Esophagus muscularis mucosa (tissue), 4 donors: Measurements from ENCODE around the gene DDX46. TPM values are rescaled to one million over a fixed set of nuclear protein-coding genes. Genes with fewer than 3 reads are reported as not detected.

Experiments used
- DNase-seq: peaks from one replicate; pipeline ENCODE4 v3.0.0-alpha.2; 2017; ENCODE audit errors: extremely low spot score
- H3K27ac ChIP-seq, 4 donors: fragments of 200-600 bp; sonication (generic); replicated peaks in 1 of 4; 1 replicate in 3 of 4; 2 replicates in 1 of 4; pipeline ENCODE4 v1.5.1; 2016 to 2019; ENCODE audit warnings: mild to moderate bottlenecking in 1 of 4
- H3K27me3 ChIP-seq, 4 donors: fragments of 200-600 bp; sonication (generic); one replicate each; pipeline versions ENCODE4 v1.5.1 to v1.6.0; 2016 to 2019
- H3K36me3 ChIP-seq, 4 donors: fragments of 200-600 bp; sonication (generic); one replicate each; pipeline ENCODE4 v1.5.1; 2016 to 2019
- H3K4me1 ChIP-seq, 4 donors: fragments of 200-600 bp; sonication (generic); one replicate each; pipeline ENCODE4 v1.5.1; 2016 to 2019
- H3K4me3 ChIP-seq, 4 donors: fragments of 200-600 bp; sonication (generic); 1 replicate in 2 of 4; 2 replicates in 2 of 4; pipeline ENCODE4 v1.5.1; 2016 to 2019; ENCODE audit warnings: mild to moderate bottlenecking in 4 of 4, moderate library complexity in 1 of 4
- H3K9me3 ChIP-seq, 4 donors: fragments of 200-600 bp; sonication (generic); 1 replicate in 3 of 4; 2 replicates in 1 of 4; pipeline ENCODE4 v1.5.1; 2016 to 2019
- CTCF ChIP-seq, 3 experiments: fragments of 200-600 bp in 2 of 3; fragments of 450-650 bp in 1 of 3; sonication (generic) in 2 of 3; IDR thresholded peaks; one replicate each; pipeline ENCODE4 v1.5.1; 2017 to 2019; ENCODE audit warnings: antibody characterized with exemption in 3 of 3, mild to moderate bottlenecking in 2 of 3, moderate library complexity in 1 of 3
- EP300 ChIP-seq: sonication (generic); formaldehyde crosslinking; IDR thresholded peaks from one replicate; pipeline ENCODE4 v1.6.1; 2017; ENCODE audit warnings: antibody characterized with exemption
- POLR2A ChIP-seq: fragments of 450-650 bp; IDR thresholded peaks from one replicate; pipeline ENCODE4 v1.6.1; 2017; ENCODE audit warnings: antibody characterized with exemption, moderate library complexity, mild to moderate bottlenecking, low read depth
- POLR2AphosphoS5 ChIP-seq, 2 donors: sonication (generic); formaldehyde crosslinking; IDR thresholded peaks; one replicate each; pipeline ENCODE4 v1.6.1; 2017; ENCODE audit warnings: antibody characterized with exemption in 2 of 2
- WGBS: methylation state at CpG from one replicate; pipeline ENCODE4 v1.1.5; 2018; 5-methylcytosine and 5-hydroxymethylcytosine counted together
- intact Hi-C: fragments of 100-400 bp; cut with DNase I; formaldehyde crosslinking; loops from one replicate; pipeline ENCODE4 v1.15.1; 2023
- total RNA-seq, 4 donors: library from RNA; depleted of rRNA; stranded (reverse); fragments of >200 nt; gene quantifications; one replicate each; pipeline versions ENCODE4 v1.1.0 to v1.2.1, GENCODE V29; 2016

DDX46 gene
- total RNA-seq, 4 donors from 2014 or later, result 29.2 to 33.2 (median 30.5) TPM

- 83% methylated on average over 5 of the region's 5 CpGs for WGBS
- Histone ChIP-seq H3K4me1 (no peaks in the 10 kb centered on the region), H3K27me3 (no peaks in the 10 kb centered on the region), H3K4me3 (no peak overlapping the region), H3K27ac (no peak overlapping the region), H3K9me3 (no peaks in the 10 kb centered on the region), H3K36me3 (peaks cover 47 to 100% (median 86%) of the 10 kb centered on the region in 4 donors)
- DNase-seq, result no peak
- TF ChIP-seq POLR2AphosphoS5 (IDR thresholded peaks at IDR 0.05) (no peak), EP300 (no peak), CTCF (IDR thresholded peaks at IDR 0.05) (no peak), POLR2A (no peak)
- intact Hi-C loops, result loop anchor here (10.0 kb wide), 1 partner anchor 104 kb away; no protein-coding TSS in a partner anchor
Observed at GRCh38 chr5:134798468-134798867, 39.9 kb downstream of the DDX46 start.

- intact Hi-C loops, result no loop called here
- TF ChIP-seq POLR2AphosphoS5 (IDR thresholded peaks at IDR 0.05) (no peak), POLR2A (no peak), CTCF (IDR thresholded peaks at IDR 0.05) (no peak), EP300 (no peak)
- WGBS, result 83% methylated on average over 4 of the region's 4 CpGs
- Histone ChIP-seq H3K27me3 (no peaks in the 10 kb centered on the region), H3K4me3 (no peak overlapping the region), H3K36me3 (peaks cover 23 to 93% (median 64%) of the 10 kb centered on the region in 4 donors), H3K9me3 (no peaks in the 10 kb centered on the region), H3K27ac (no peak overlapping the region), H3K4me1 (no peaks in the 10 kb centered on the region)
- DNase-seq, result no peak
Observed at GRCh38 chr5:134803821-134804220, 45.2 kb downstream of the DDX46 start.

- no peak overlapping the region for H3K4me3 ChIP-seq
- peaks cover 32 to 98% (median 83%) of the 10 kb centered on the region in 4 donors for H3K36me3 ChIP-seq
- DNase-seq, result no peak
- no peaks in the 10 kb centered on the region for H3K9me3 ChIP-seq
- no peak overlapping the region for H3K27ac ChIP-seq
- intact Hi-C loops, result no loop called here
- WGBS, result 95% methylated on average over 2 of the region's 2 CpGs
- TF ChIP-seq CTCF (IDR thresholded peaks at IDR 0.05) (no peak), EP300 (no peak), POLR2A (no peak), POLR2AphosphoS5 (IDR thresholded peaks at IDR 0.05) (no peak)
- H3K27me3 ChIP-seq, result no peaks in the 10 kb centered on the region
- no peaks in the 10 kb centered on the region for H3K4me1 ChIP-seq
Observed at GRCh38 chr5:134813407-134813806, 54.8 kb downstream of the DDX46 start.

GRCh38 chr5:134813827-134814226, 55.2 kb downstream of the DDX46 start:
- Histone ChIP-seq H3K4me3 (no peak overlapping the region), H3K27me3 (no peaks in the 10 kb centered on the region), H3K9me3 (no peaks in the 10 kb centered on the region), H3K36me3 (peaks cover 36 to 98% (median 82%) of the 10 kb centered on the region in 4 donors), H3K27ac (no peak overlapping the region), H3K4me1 (no peaks in the 10 kb centered on the region)
- no peak for DNase-seq
- TF ChIP-seq CTCF (IDR thresholded peaks at IDR 0.05), result no peak
- TF ChIP-seq POLR2AphosphoS5 (IDR thresholded peaks at IDR 0.05), result no peak
- no peak for TF ChIP-seq POLR2A
- no peak for TF ChIP-seq EP300
- intact Hi-C loops, result no loop called here

- intact Hi-C loops, result no loop called here
- Histone ChIP-seq H3K4me3 (no peak overlapping the region), H3K27ac (no peak overlapping the region), H3K36me3 (peaks cover 52 to 99% (median 84%) of the 10 kb centered on the region in 4 donors), H3K4me1 (no peaks in the 10 kb centered on the region), H3K27me3 (no peaks in the 10 kb centered on the region), H3K9me3 (no peaks in the 10 kb centered on the region)
- TF ChIP-seq POLR2A (no peak), POLR2AphosphoS5 (IDR thresholded peaks at IDR 0.05) (no peak), CTCF (IDR thresholded peaks at IDR 0.05) (no peak), EP300 (no peak)
- WGBS, result 88% methylated on average over 4 of the region's 4 CpGs
- DNase-seq, result no peak
Observed at GRCh38 chr5:134817006-134817405, 58.4 kb downstream of the DDX46 start.
